OCI-LY1 (cell line): ENCODE measurements around the gene EVA1A.

Experiments used
- H2AFZ ChIP-seq: fragments of 200-600 bp; sonication (generic), shearing (Covaris generic); 2 replicates; pipeline ENCODE4 v1.6.0; 2014; ENCODE audit warnings: antibody characterized with exemption, mild to moderate bottlenecking, low read length
- H3F3A ChIP-seq: fragments of 200-600 bp; sonication (generic), shearing (Covaris generic); 2 replicates; pipeline ENCODE4 v1.6.0; 2014; ENCODE audit warnings: mild to moderate bottlenecking, antibody characterized with exemption, low read length, moderate library complexity; ENCODE audit not compliant: insufficient read depth
- H3K27ac ChIP-seq: fragments of 200-600 bp; sonication (generic); 2 replicates; pipeline ENCODE4 v1.5.1; 2014; ENCODE audit warnings: low read length, mixed run types, mild to moderate bottlenecking, low read depth; ENCODE audit not compliant: poor library complexity, severe bottlenecking
- H3K27me3 ChIP-seq: fragments of 200-600 bp; sonication (generic); 2 replicates; pipeline ENCODE4 v1.6.0; 2014; ENCODE audit warnings: antibody characterized with exemption, mild to moderate bottlenecking, low read length, moderate library complexity; ENCODE audit not compliant: insufficient read depth
- H3K36me3 ChIP-seq: fragments of 200-600 bp; sonication (generic); 2 replicates; pipeline ENCODE4 v1.6.1; 2014; ENCODE audit warnings: mild to moderate bottlenecking, antibody characterized with exemption, low read length, moderate library complexity, mixed read lengths; ENCODE audit not compliant: insufficient read depth
- H3K4me1 ChIP-seq: fragments of 200-600 bp; sonication (generic); 2 replicates; pipeline ENCODE4 v1.5.1; 2014; ENCODE audit warnings: mild to moderate bottlenecking, low read length, moderate library complexity; ENCODE audit not compliant: insufficient read depth, severe bottlenecking
- H3K4me2 ChIP-seq: fragments of 200-600 bp; sonication (generic), shearing (Covaris generic); 2 replicates; pipeline ENCODE4 v1.6.1; 2014; ENCODE audit warnings: low read length
- H3K4me3 ChIP-seq: fragments of 200-600 bp; sonication (generic); 2 replicates; pipeline ENCODE4 v1.5.1; 2014; ENCODE audit warnings: low read length, low read depth, mild to moderate bottlenecking, mixed read lengths; ENCODE audit not compliant: poor library complexity, severe bottlenecking
- H3K79me2 ChIP-seq: fragments of 200-600 bp; shearing (Covaris generic); 2 replicates; pipeline ENCODE4 v1.6.1; 2016; ENCODE audit warnings: mixed run types, low read length, mixed read lengths; ENCODE audit not compliant: insufficient read depth
- H3K9ac ChIP-seq: fragments of 200-600 bp; sonication (generic), shearing (Covaris generic); 2 replicates; pipeline ENCODE4 v1.6.1; 2014; ENCODE audit warnings: mild to moderate bottlenecking, low read length, mixed read lengths
- H3K9me2 ChIP-seq: fragments of 200-600 bp; sonication (generic), shearing (Covaris generic); 2 replicates; pipeline ENCODE4 v1.6.1; 2014; ENCODE audit warnings: low read depth, mild to moderate bottlenecking, low read length, mixed read lengths
- H3K9me3 ChIP-seq: fragments of 200-600 bp; shearing (Covaris generic); 2 replicates; pipeline ENCODE4 v1.6.1; 2014; ENCODE audit warnings: low read length, mixed read lengths
- H4K20me1 ChIP-seq: fragments of 200-600 bp; sonication (generic), shearing (Covaris generic); 2 replicates; pipeline ENCODE4 v1.6.0; 2016; ENCODE audit warnings: mild to moderate bottlenecking, low read length; ENCODE audit not compliant: insufficient read depth
- EZH2 ChIP-seq: fragments of 200-600 bp; sonication (generic), shearing (Covaris generic); IDR thresholded peaks from 2 replicates; pipeline ENCODE4 v1.8.0; 2017; ENCODE audit warnings: borderline replicate concordance, mixed run types, mild to moderate bottlenecking, antibody characterized with exemption, low read length, moderate library complexity, mixed read lengths
- TF ChIP-seq, protein P1 (sequence below): fragments of 200-600 bp; sonication (generic), shearing (Covaris generic); IDR thresholded peaks from 2 replicates; pipeline ENCODE4 v1.5.1; 2017; ENCODE audit warnings: mild to moderate bottlenecking, antibody characterized with exemption, low read length, moderate library complexity, mixed read lengths

EVA1A gene

GRCh38 chr2:75580156-75580555 lies 19.4 kb upstream of the EVA1A start:
- no peaks in the 10 kb centered on the region for H4K20me1 ChIP-seq

DNA sequence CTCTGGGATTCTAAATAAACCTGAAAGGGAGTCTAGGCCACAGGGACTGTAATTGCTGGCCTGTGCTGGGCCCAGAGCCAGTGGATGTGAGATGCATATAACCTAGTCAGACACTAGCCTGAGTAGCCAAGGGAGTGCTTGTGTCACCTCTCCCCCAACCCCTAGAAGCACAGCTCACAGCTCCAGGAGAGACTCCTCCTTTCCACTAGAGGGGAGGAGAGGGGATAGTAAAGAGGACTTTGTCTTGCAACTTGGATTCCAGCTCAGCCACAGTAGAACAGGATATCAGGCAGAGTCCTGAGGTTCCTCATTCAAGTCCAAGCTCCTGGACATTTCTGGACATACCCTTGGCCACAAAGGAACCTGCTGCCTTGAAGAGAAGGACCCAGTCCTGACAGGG lies 18.4 kb upstream of the EVA1A start:
- H3K79me2 ChIP-seq, result no peaks in the 10 kb centered on the region
- no peak overlapping the region for H2AFZ ChIP-seq
- no peaks in the 10 kb centered on the region for H3K9me2 ChIP-seq
- no peaks in the 10 kb centered on the region for H3F3A ChIP-seq
- no peaks in the 10 kb centered on the region for H4K20me1 ChIP-seq
- H3K27me3 ChIP-seq, result no peaks in the 10 kb centered on the region
- no peak overlapping the region for H3K9ac ChIP-seq
- H3K36me3 ChIP-seq, result no peaks in the 10 kb centered on the region
- H3K4me2 ChIP-seq, result no peak overlapping the region
- no peak overlapping the region for H3K27ac ChIP-seq
- H3K9me3 ChIP-seq, result no peaks in the 10 kb centered on the region
- H3K4me3 ChIP-seq, result no peak overlapping the region
- no peak for TF ChIP-seq EZH2
- TF ChIP-seq, protein P1, sequence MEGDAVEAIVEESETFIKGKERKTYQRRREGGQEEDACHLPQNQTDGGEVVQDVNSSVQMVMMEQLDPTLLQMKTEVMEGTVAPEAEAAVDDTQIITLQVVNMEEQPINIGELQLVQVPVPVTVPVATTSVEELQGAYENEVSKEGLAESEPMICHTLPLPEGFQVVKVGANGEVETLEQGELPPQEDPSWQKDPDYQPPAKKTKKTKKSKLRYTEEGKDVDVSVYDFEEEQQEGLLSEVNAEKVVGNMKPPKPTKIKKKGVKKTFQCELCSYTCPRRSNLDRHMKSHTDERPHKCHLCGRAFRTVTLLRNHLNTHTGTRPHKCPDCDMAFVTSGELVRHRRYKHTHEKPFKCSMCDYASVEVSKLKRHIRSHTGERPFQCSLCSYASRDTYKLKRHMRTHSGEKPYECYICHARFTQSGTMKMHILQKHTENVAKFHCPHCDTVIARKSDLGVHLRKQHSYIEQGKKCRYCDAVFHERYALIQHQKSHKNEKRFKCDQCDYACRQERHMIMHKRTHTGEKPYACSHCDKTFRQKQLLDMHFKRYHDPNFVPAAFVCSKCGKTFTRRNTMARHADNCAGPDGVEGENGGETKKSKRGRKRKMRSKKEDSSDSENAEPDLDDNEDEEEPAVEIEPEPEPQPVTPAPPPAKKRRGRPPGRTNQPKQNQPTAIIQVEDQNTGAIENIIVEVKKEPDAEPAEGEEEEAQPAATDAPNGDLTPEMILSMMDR, result no peak
- H3K4me1 ChIP-seq, result no peaks in the 10 kb centered on the region

More at GRCh38 chr2:75580156-75580555, 19.4 kb upstream of the EVA1A start:
- Histone ChIP-seq H3K27me3 (no peaks in the 10 kb centered on the region), H3K36me3 (no peaks in the 10 kb centered on the region), H3F3A (no peaks in the 10 kb centered on the region), H3K9me2 (no peaks in the 10 kb centered on the region), H3K27ac (no peak overlapping the region), H3K4me2 (no peak overlapping the region), H2AFZ (no peak overlapping the region), H3K4me1 (no peaks in the 10 kb centered on the region), H3K4me3 (no peak overlapping the region), H3K9ac (no peak overlapping the region), H3K79me2 (no peaks in the 10 kb centered on the region), H3K9me3 (no peaks in the 10 kb centered on the region)
- TF ChIP-seq, protein P1, result no peak
- no peak for TF ChIP-seq EZH2

GRCh38 chr2:75577280-75577679 lies 16.5 kb upstream of the EVA1A start:
- Histone ChIP-seq H3K27me3 (no peaks in the 10 kb centered on the region), H3K9me2 (no peaks in the 10 kb centered on the region), H3F3A (no peaks in the 10 kb centered on the region), H3K36me3 (no peaks in the 10 kb centered on the region), H3K4me2 (no peak overlapping the region), H3K9ac (no peak overlapping the region), H4K20me1 (no peaks in the 10 kb centered on the region), H3K27ac (no peak overlapping the region), H3K4me3 (no peak overlapping the region), H2AFZ (no peak overlapping the region), H3K79me2 (no peaks in the 10 kb centered on the region), H3K9me3 (no peaks in the 10 kb centered on the region), H3K4me1 (no peaks in the 10 kb centered on the region)
- TF ChIP-seq EZH2, result no peak
- TF ChIP-seq, protein P1, result no peak
